ENCODE data around the gene FOXP1. TPM values are rescaled to one million over a fixed set of nuclear protein-coding genes. Genes with fewer than 3 reads are reported as not detected.

The FOXP1 gene
- total and polyA plus RNA-seq, 2 donors: 26.1 to 42.3 TPM

DNA sequence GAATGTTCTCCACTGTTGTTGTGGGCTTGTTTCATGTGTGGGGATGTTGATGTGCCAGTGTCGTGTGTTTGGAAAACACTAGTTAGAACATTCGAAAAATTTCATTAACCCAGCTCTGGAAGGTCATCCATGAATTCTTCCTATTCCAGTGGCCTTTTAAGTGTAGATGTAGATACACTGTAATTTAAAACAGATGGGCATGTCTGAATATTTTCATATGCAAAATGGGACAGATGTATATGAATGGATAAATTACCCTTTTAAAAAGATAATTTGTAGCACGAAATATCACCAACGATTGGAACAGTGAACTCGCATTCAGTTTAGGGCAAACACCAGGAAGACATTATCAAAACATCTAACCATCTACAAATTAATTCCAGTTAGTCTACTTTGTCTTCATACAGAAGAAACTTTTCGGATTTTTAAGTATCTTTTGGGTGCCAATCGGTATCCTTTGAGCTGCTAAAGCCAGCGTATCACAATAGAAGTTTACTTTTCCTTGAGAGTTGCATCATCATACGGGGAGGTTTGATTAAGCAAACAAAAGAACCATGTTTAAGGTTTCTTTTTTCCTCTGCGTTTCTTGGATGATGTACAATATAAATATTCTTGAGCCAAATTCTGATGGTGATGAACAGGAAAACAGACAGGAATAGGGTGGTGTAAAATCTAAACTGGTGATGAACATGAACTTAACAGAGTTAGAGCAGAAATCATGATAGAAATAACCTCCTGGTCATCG is 528.1 kb downstream of the FOXP1 start:
- Histone ChIP-seq H3K27ac (ENCODE audit: low read depth in 1 of 2, low read length in 1 of 2) (no peak overlapping the region), H3K4me1 (ENCODE audit: control insufficient read depth in 2 of 2, insufficient read depth in 2 of 2, low read length in 2 of 2) (peaks cover 5 to 13% of the 10 kb centered on the region in 2 donors), H3K4me3 (ENCODE audit: low read length in 2 of 2) (no peak overlapping the region), H3K36me3 (ENCODE audit: control insufficient read depth in 2 of 2, insufficient read depth in 2 of 2, low read length in 1 of 2) (peaks cover 9 to 30% of the 10 kb centered on the region in 2 donors), H3K27me3 (ENCODE audit: control insufficient read depth in 2 of 2, insufficient read depth in 1 of 2, low read length in 1 of 2) (no peaks in the 10 kb centered on the region), H3K9me3 (ENCODE audit: control insufficient read depth in 2 of 2, insufficient read depth in 1 of 2, low read length in 1 of 2) (no peaks in the 10 kb centered on the region)
- 91% methylated on average over 11 of the region's 11 CpGs for WGBS
- DNase-seq (ENCODE audit: low read depth in 6 of 9, low spot score in 9 of 9): no peak

DNA sequence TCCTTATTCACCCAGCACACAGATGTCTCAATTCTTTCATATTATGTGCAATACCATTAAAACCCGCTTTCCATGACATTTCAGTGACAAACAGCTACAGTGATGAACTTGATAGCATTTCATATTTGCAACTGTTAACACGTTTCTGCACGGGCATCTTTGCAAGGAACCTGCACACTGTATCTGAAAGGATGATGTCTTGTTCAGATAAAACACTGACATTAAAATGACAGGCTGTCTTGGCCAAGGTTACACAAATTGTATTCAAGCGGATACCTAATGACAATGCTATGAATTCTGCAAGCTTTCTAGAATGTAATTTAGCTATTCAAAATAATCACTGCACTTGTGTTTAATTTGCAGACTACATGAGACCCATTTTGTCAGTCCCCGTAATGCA is 529.2 kb downstream of the FOXP1 start:
- no peak for DNase-seq (ENCODE audit: low read depth in 6 of 9, low spot score in 9 of 9)
- H3K36me3 ChIP-seq (ENCODE audit: control insufficient read depth in 2 of 2, insufficient read depth in 2 of 2, low read length in 1 of 2): peaks cover 9 to 39% of the 10 kb centered on the region in 2 donors
- peaks cover 8 to 19% of the 10 kb centered on the region in 2 donors for H3K4me1 ChIP-seq (ENCODE audit: control insufficient read depth in 2 of 2, insufficient read depth in 2 of 2, low read length in 2 of 2)
- no peak overlapping the region for H3K4me3 ChIP-seq (ENCODE audit: low read length in 2 of 2)
- H3K27me3 ChIP-seq (ENCODE audit: control insufficient read depth in 2 of 2, insufficient read depth in 1 of 2, low read length in 1 of 2): no peaks in the 10 kb centered on the region
- no peaks in the 10 kb centered on the region for H3K9me3 ChIP-seq (ENCODE audit: control insufficient read depth in 2 of 2, insufficient read depth in 1 of 2, low read length in 1 of 2)
- H3K27ac ChIP-seq (ENCODE audit: low read depth in 1 of 2, low read length in 1 of 2): no peak overlapping the region
- 94% methylated on average over 5 of the region's 5 CpGs for WGBS

DNA sequence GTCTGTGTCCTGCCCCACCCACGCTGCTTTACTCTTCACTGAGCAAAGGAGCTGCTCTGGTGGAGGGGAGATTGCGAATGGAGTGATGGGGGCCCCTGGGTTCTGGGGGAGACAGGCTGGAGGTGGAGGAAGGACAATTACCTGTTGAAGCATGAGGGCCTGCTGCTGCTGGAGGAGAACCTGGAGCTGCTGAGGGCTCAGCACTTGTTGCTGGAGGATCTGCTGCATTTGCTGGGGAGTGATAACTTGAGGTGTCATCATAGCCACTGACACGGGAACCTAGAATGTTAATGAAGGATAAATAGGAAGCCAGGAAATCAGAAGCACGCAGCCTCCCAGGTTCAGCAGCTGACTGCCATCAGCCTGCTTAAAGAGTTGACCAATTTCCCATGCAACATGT is 530.0 kb downstream of the FOXP1 start:
- H3K4me3 ChIP-seq (ENCODE audit: low read length in 2 of 2): no peak overlapping the region
- no peaks in the 10 kb centered on the region for H3K9me3 ChIP-seq (ENCODE audit: control insufficient read depth in 2 of 2, insufficient read depth in 1 of 2, low read length in 1 of 2)
- no peak overlapping the region for H3K27ac ChIP-seq (ENCODE audit: low read depth in 1 of 2, low read length in 1 of 2)
- H3K27me3 ChIP-seq (ENCODE audit: control insufficient read depth in 2 of 2, insufficient read depth in 1 of 2, low read length in 1 of 2): no peaks in the 10 kb centered on the region
- WGBS: 95% methylated on average over 4 of the region's 4 CpGs
- H3K36me3 ChIP-seq (ENCODE audit: control insufficient read depth in 2 of 2, insufficient read depth in 2 of 2, low read length in 1 of 2): peaks cover 15 to 45% of the 10 kb centered on the region in 2 donors
- DNase-seq (ENCODE audit: low read depth in 6 of 9, low spot score in 9 of 9): no peak
- H3K4me1 ChIP-seq (ENCODE audit: control insufficient read depth in 2 of 2, insufficient read depth in 2 of 2, low read length in 2 of 2): peaks cover 8 to 24% of the 10 kb centered on the region in 2 donors

DNA sequence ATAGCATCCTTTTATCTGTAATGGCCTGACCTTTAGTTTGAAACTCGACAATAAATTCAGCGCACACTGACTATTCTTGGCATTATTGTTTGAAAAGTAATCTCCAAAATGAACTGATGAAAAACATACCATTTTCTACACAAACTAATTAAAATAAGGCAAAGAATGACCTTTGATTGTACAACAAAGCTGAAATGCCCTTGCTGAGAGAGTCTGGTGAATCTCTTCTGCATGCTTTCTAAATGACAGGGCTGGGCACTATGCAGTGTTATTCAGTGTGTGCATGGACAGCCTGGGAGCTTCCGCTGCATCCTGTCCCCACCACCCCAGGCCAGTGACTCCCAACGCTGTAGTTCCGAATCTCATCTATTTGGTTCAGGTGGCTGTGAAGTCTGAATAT is 530.8 kb downstream of the FOXP1 start:
- no peak overlapping the region for H3K4me3 ChIP-seq (ENCODE audit: low read length in 2 of 2)
- no peaks in the 10 kb centered on the region for H3K27me3 ChIP-seq (ENCODE audit: control insufficient read depth in 2 of 2, insufficient read depth in 1 of 2, low read length in 1 of 2)
- WGBS: 98% methylated on average over 5 of the region's 5 CpGs
- H3K27ac ChIP-seq (ENCODE audit: low read depth in 1 of 2, low read length in 1 of 2): no peak overlapping the region
- H3K36me3 ChIP-seq (ENCODE audit: control insufficient read depth in 2 of 2, insufficient read depth in 2 of 2, low read length in 1 of 2): peaks cover 15 to 48% of the 10 kb centered on the region in 2 donors
- DNase-seq (ENCODE audit: low read depth in 6 of 9, low spot score in 9 of 9): no peak
- peaks cover 7 to 24% of the 10 kb centered on the region in 2 donors for H3K4me1 ChIP-seq (ENCODE audit: control insufficient read depth in 2 of 2, insufficient read depth in 2 of 2, low read length in 2 of 2)
- H3K9me3 ChIP-seq (ENCODE audit: control insufficient read depth in 2 of 2, insufficient read depth in 1 of 2, low read length in 1 of 2): no peaks in the 10 kb centered on the region

DNA sequence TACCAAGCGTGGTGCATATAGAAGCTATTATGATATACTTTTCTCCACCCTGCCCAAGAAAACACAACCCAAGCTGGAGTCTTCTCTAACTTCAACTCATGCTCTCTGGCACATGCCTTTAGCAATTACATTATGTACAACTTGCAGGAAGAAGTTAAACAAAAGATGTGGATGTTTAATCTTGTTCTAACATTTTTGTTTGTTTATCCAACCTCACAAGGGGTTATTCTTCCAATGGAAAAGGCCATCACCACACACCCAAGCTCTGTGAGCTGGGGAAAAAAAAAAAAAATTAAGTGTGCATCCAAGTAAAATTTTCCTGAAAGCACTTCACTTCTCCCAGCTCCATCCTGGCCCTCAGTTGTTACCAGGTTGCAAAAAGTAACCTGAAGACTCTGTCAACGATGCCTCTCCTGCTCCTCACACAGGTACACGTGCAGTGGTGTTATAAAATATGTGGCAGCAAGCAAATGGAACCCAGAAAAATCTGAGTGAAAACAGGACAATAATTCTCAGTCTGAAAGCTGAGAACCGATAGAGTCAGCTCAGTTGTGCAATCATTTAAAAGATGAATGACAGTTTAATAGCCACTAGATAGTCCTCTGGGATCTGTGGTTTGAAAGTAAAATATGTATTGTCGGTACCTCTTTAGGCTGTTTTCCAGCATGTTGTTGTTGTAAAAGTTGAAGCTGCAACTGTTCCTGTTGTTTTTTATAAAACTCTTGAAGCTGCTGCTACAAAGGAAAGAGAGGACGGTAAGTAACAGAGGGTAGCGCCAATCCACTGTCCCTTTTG is 531.4 kb downstream of the FOXP1 start:
- Histone ChIP-seq H3K27me3 (ENCODE audit: control insufficient read depth in 2 of 2, insufficient read depth in 1 of 2, low read length in 1 of 2) (no peaks in the 10 kb centered on the region), H3K27ac (ENCODE audit: low read depth in 1 of 2, low read length in 1 of 2) (no peak overlapping the region), H3K36me3 (ENCODE audit: control insufficient read depth in 2 of 2, insufficient read depth in 2 of 2, low read length in 1 of 2) (peaks cover 17 to 50% of the 10 kb centered on the region in 2 donors), H3K9me3 (ENCODE audit: control insufficient read depth in 2 of 2, insufficient read depth in 1 of 2, low read length in 1 of 2) (no peaks in the 10 kb centered on the region), H3K4me3 (ENCODE audit: low read length in 2 of 2) (no peak overlapping the region), H3K4me1 (ENCODE audit: control insufficient read depth in 2 of 2, insufficient read depth in 2 of 2, low read length in 2 of 2) (peaks cover 6 to 22% of the 10 kb centered on the region in 2 donors)
- WGBS: 91% methylated on average over 7 of the region's 7 CpGs
- DNase-seq (ENCODE audit: low read depth in 6 of 9, low spot score in 9 of 9): no peak

DNA sequence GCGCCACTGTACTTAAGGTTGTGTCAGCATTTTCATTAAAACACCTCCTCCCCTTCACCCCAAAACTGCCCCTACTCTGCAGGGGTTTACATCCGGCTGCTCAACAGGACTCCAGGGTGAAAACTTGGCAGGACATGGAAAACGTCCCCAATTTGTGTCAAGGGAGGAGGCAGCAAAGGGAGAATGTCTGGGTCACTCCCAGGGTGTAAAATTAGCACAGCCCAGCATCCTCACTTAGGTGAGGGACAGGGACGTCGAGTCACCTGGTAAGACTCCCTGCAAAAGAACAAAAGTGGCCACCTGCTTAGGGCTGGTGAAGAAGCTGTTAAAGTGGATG is 532.3 kb downstream of the FOXP1 start:
- peaks cover 24 to 58% of the 10 kb centered on the region in 2 donors for H3K36me3 ChIP-seq (ENCODE audit: control insufficient read depth in 2 of 2, insufficient read depth in 2 of 2, low read length in 1 of 2)
- no peak overlapping the region for H3K4me3 ChIP-seq (ENCODE audit: low read length in 2 of 2)
- no peak overlapping the region for H3K27ac ChIP-seq (ENCODE audit: low read depth in 1 of 2, low read length in 1 of 2)
- no peaks in the 10 kb centered on the region for H3K27me3 ChIP-seq (ENCODE audit: control insufficient read depth in 2 of 2, insufficient read depth in 1 of 2, low read length in 1 of 2)
- 92% methylated on average over 5 of the region's 5 CpGs for WGBS
- H3K4me1 ChIP-seq (ENCODE audit: control insufficient read depth in 2 of 2, insufficient read depth in 2 of 2, low read length in 2 of 2): peaks cover 6 to 22% of the 10 kb centered on the region in 2 donors
- DNase-seq (ENCODE audit: low read depth in 6 of 9, low spot score in 9 of 9): no peak
- H3K9me3 ChIP-seq (ENCODE audit: control insufficient read depth in 2 of 2, insufficient read depth in 1 of 2, low read length in 1 of 2): no peaks in the 10 kb centered on the region

DNA sequence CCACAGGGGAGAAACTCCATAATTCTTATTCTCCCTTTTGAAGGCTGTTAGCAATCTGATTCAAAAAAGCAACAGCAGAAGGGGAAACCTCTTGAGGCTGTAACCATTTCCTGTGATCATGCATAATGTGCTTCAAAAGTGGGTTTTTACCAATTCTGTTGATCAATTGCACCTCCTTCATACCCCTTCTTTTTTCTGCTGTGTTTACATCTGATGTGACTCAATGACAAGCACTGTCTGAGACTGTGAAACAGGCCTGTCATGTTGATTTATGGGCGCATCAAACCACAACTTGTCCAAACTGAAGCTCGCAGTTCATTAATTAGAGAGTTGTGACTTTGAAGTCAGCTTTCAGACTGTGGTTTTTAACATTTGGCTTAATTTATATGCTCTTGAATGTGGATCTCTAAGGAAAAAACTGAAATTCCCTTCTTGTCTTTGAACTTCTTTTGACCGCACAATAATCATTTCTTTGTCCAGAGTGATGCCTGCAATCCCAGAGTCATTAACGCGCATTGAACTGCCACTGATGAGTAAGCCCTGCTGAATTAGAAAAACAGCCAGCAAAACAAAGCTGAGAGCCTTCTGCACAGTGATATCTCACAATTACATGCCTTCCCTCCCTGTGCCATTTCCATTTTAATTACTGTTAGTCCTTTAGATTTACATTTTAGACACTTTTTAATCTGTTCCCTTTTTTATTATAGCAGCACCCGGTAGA is 532.8 kb downstream of the FOXP1 start:
- H3K4me1 ChIP-seq (ENCODE audit: control insufficient read depth in 2 of 2, insufficient read depth in 2 of 2, low read length in 2 of 2): peaks cover 6 to 22% of the 10 kb centered on the region in 2 donors

DNA sequence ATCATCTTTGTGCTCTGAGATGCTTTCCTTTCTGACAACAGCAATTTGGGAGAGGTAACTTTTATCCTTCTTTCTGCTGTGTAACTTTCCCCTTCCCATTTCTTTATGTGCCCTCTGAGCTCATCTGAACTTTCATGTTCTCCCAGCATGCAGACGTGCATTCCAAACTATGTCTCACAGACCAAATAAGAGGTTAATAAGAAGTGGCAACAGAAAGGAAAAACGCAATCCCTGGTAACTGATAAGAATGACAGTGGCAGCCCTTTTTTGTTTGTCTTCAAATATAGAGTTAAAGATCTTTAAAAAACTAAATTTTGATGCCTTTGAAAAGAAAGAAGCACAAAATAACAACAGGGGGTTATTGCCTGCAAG is 533.4 kb downstream of the FOXP1 start:
- H3K27me3 ChIP-seq (ENCODE audit: control insufficient read depth in 2 of 2, insufficient read depth in 1 of 2, low read length in 1 of 2): no peaks in the 10 kb centered on the region
- H3K27ac ChIP-seq (ENCODE audit: low read depth in 1 of 2, low read length in 1 of 2): no peak overlapping the region

More for the DNA sequence above, 532.8 kb downstream of the FOXP1 start:
- WGBS: 63% methylated on average over 6 of the region's 6 CpGs
- H3K36me3 ChIP-seq (ENCODE audit: control insufficient read depth in 2 of 2, insufficient read depth in 2 of 2, low read length in 1 of 2): peaks cover 28 to 62% of the 10 kb centered on the region in 2 donors
- no peaks in the 10 kb centered on the region for H3K27me3 ChIP-seq (ENCODE audit: control insufficient read depth in 2 of 2, insufficient read depth in 1 of 2, low read length in 1 of 2)
- H3K4me3 ChIP-seq (ENCODE audit: low read length in 2 of 2): no peak overlapping the region
- DNase-seq (ENCODE audit: low read depth in 6 of 9, low spot score in 9 of 9): peak in 2 of 9 donors; percentile 29 to 54
- no peaks in the 10 kb centered on the region for H3K9me3 ChIP-seq (ENCODE audit: control insufficient read depth in 2 of 2, insufficient read depth in 1 of 2, low read length in 1 of 2)
- H3K27ac ChIP-seq (ENCODE audit: low read depth in 1 of 2, low read length in 1 of 2): peak overlapping the region in 1 of 2 donors; percentile 14

DNA sequence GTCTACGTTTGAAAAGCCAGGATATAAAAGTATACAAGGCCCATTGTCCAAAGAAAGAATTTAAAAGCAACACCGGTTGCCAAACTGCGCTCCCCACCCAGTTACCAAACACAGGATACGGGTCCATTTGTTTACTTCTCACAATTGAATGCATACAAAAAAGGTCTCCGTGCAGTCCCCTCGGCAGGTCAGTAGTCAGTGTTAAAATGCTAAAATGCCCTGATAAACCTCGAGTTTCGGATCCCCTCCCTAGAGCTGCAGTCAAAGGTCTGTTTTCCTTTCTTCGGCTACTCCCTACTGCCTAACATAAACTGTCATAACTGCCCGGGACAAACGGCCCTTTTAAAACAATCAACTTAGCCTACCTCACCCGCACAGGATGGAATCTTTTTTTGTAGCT is 534.6 kb downstream of the FOXP1 start:
- H3K27me3 ChIP-seq (ENCODE audit: control insufficient read depth in 2 of 2, insufficient read depth in 1 of 2, low read length in 1 of 2): no peaks in the 10 kb centered on the region
- peaks cover 37 to 76% of the 10 kb centered on the region in 2 donors for H3K36me3 ChIP-seq (ENCODE audit: control insufficient read depth in 2 of 2, insufficient read depth in 2 of 2, low read length in 1 of 2)
- H3K4me1 ChIP-seq (ENCODE audit: control insufficient read depth in 2 of 2, insufficient read depth in 2 of 2, low read length in 2 of 2): peaks cover 6 to 22% of the 10 kb centered on the region in 2 donors
- no peak overlapping the region for H3K4me3 ChIP-seq (ENCODE audit: low read length in 2 of 2)
- no peak overlapping the region for H3K27ac ChIP-seq (ENCODE audit: low read depth in 1 of 2, low read length in 1 of 2)
- WGBS: 95% methylated on average over 12 of the region's 12 CpGs
- H3K9me3 ChIP-seq (ENCODE audit: control insufficient read depth in 2 of 2, insufficient read depth in 1 of 2, low read length in 1 of 2): no peaks in the 10 kb centered on the region
- no peak for DNase-seq (ENCODE audit: low read depth in 6 of 9, low spot score in 9 of 9)

More for the DNA sequence above, 533.4 kb downstream of the FOXP1 start:
- Histone ChIP-seq H3K9me3 (ENCODE audit: control insufficient read depth in 2 of 2, insufficient read depth in 1 of 2, low read length in 1 of 2) (no peaks in the 10 kb centered on the region), H3K36me3 (ENCODE audit: control insufficient read depth in 2 of 2, insufficient read depth in 2 of 2, low read length in 1 of 2) (peaks cover 33 to 68% of the 10 kb centered on the region in 2 donors), H3K4me3 (ENCODE audit: low read length in 2 of 2) (no peak overlapping the region), H3K4me1 (ENCODE audit: control insufficient read depth in 2 of 2, insufficient read depth in 2 of 2, low read length in 2 of 2) (peaks cover 6 to 22% of the 10 kb centered on the region in 2 donors)
- 52% methylated on average over 2 of the region's 2 CpGs for WGBS
- no peak for DNase-seq (ENCODE audit: low read depth in 6 of 9, low spot score in 9 of 9)
